IMR-90 (cell line): ENCODE measurements around the gene PPM1A. TPM values are rescaled to one million over a fixed set of nuclear protein-coding genes. Genes with fewer than 3 reads are reported as not detected.

Source experiments
- ATAC-seq: fragments of 200-7000 bp; cut with Tn5 transposase; 2 replicates; pipeline ENCODE4 v1.9.1; 2020; ENCODE audit warnings: low read depth, mild to moderate bottlenecking, moderate library complexity
- BruUV-seq: library from RNA; stranded (reverse); fragments of 400-500 nt; replicated peaks from 2 replicates; lab custom pipeline; 2021; lab: Mats Ljungman, UMichigan
- CTCF ChIA-PET: fragments of 300-600 bp; formaldehyde crosslinking; extraction: SDS; loops from one replicate; lab custom pipeline; 2021; ENCODE audit warnings: antibody characterized with exemption; lab: Yijun Ruan, JAX
- POLR2A ChIA-PET: fragments of 300-600 bp; sonication (Branson Sonifier 250); formaldehyde crosslinking; loops from one replicate; lab custom pipeline; 2022; ENCODE audit warnings: antibody characterized with exemption; ENCODE audit not compliant: unreplicated experiment; lab: Charles Lee
- DNase-seq: peaks from one replicate; pipeline ENCODE4 v3.0.0; 2013
- H2AFZ ChIP-seq: replicated peaks from 2 replicates; pipeline ENCODE3; 2013; ENCODE audit warnings: low read length, mild to moderate bottlenecking; ENCODE audit not compliant: poor library complexity
- H2AK5ac ChIP-seq: 2 replicates; pipeline ENCODE4 v1.6.1; 2013; ENCODE audit warnings: low read depth, low read length, inconsistent platforms
- H2AK9ac ChIP-seq: replicated peaks from 2 replicates; pipeline ENCODE3; 2013; ENCODE audit warnings: mild to moderate bottlenecking, low read depth, low read length, moderate library complexity; ENCODE audit not compliant: poor library complexity
- H2BK120ac ChIP-seq: 2 replicates; pipeline ENCODE4 v1.6.1; 2013; ENCODE audit warnings: low read depth, low read length, inconsistent platforms
- H2BK15ac ChIP-seq: 3 replicates; pipeline ENCODE4 v1.6.1; 2013; ENCODE audit warnings: low read depth, low read length, inconsistent platforms
- H2BK20ac ChIP-seq: 2 replicates; pipeline ENCODE4 v1.6.1; 2013; ENCODE audit warnings: low read depth, mild to moderate bottlenecking, inconsistent platforms, low read length, moderate library complexity
- H2BK5ac ChIP-seq: 2 replicates; pipeline ENCODE4 v1.6.1; 2013; ENCODE audit warnings: mild to moderate bottlenecking, low read depth, low read length, inconsistent platforms; ENCODE audit not compliant: poor library complexity, severe bottlenecking
- H3K14ac ChIP-seq: replicated peaks from 2 replicates; pipeline ENCODE4 v1.6.1; 2013; ENCODE audit warnings: low read depth, low read length, inconsistent platforms
- H3K18ac ChIP-seq: 2 replicates; pipeline ENCODE4 v1.6.1; 2013; ENCODE audit warnings: low read depth, low read length, control low read depth
- H3K23ac ChIP-seq: 2 replicates; pipeline ENCODE4 v1.6.1; 2013; ENCODE audit warnings: low read depth, low read length, inconsistent platforms
- H3K27ac ChIP-seq: 2 replicates; pipeline ENCODE4 v1.5.1; 2013; ENCODE audit warnings: mild to moderate bottlenecking, control low read depth, low read length; ENCODE audit not compliant: insufficient read depth
- H3K27me3 ChIP-seq: 2 replicates; pipeline ENCODE4 v1.6.1; 2013; ENCODE audit warnings: low read length; ENCODE audit not compliant: control insufficient read depth, insufficient read depth
- H3K36me3 ChIP-seq: 2 replicates; pipeline ENCODE4 v1.6.1; 2013; ENCODE audit warnings: low read length, mixed read lengths; ENCODE audit not compliant: control insufficient read depth, insufficient read depth
- H3K4ac ChIP-seq: 2 replicates; pipeline ENCODE4 v1.6.1; 2013; ENCODE audit warnings: low read depth, low read length, inconsistent platforms
- H3K4me1 ChIP-seq: 2 replicates; pipeline ENCODE4 v1.6.1; 2013; ENCODE audit warnings: low read length, mixed read lengths; ENCODE audit not compliant: control insufficient read depth, insufficient read depth
- H3K4me2 ChIP-seq: 2 replicates; pipeline ENCODE4 v1.6.1; 2013; ENCODE audit warnings: low read depth, mild to moderate bottlenecking, control low read depth, low read length, moderate library complexity
- H3K4me3 ChIP-seq: 2 replicates; pipeline ENCODE4 v1.5.1; 2013; ENCODE audit warnings: low read depth, mild to moderate bottlenecking, control low read depth, low read length, moderate library complexity; ENCODE audit not compliant: insufficient read depth
- H3K56ac ChIP-seq: 2 replicates; pipeline ENCODE4 v1.6.1; 2013; ENCODE audit warnings: low read length, inconsistent platforms; ENCODE audit not compliant: insufficient read depth; ENCODE audit errors: extremely low read depth
- H3K79me1 ChIP-seq, 2 experiments: 2 replicates each; pipeline ENCODE4 v1.6.1; 2013; ENCODE audit warnings: low read length in 2 of 2, inconsistent platforms in 1 of 2, low read depth in 1 of 2
- H3K9ac ChIP-seq: 2 replicates; pipeline ENCODE4 v1.6.1; 2013; ENCODE audit warnings: low read depth, low read length, control low read depth
- H3K9me1 ChIP-seq: 2 replicates; pipeline ENCODE4 v1.6.1; 2013; ENCODE audit warnings: low read length, inconsistent platforms; ENCODE audit not compliant: insufficient read depth
- H3K9me3 ChIP-seq: 2 replicates; pipeline ENCODE4 v1.6.1; 2013; ENCODE audit warnings: low read length; ENCODE audit not compliant: control insufficient read depth, insufficient read depth
- H4K20me1 ChIP-seq: 2 replicates; pipeline ENCODE4 v1.6.1; 2013; ENCODE audit warnings: low read length, inconsistent platforms; ENCODE audit not compliant: insufficient read depth
- H4K5ac ChIP-seq: 2 replicates; pipeline ENCODE4 v1.6.1; 2013; ENCODE audit warnings: mild to moderate bottlenecking, low read depth, low read length, control low read depth
- H4K8ac ChIP-seq, 2 experiments: 2 replicates each; pipeline ENCODE4 v1.6.1; 2013; ENCODE audit warnings: low read depth in 2 of 2, low read length in 2 of 2, control low read depth in 1 of 2, inconsistent platforms in 1 of 2
- H4K91ac ChIP-seq: 2 replicates; pipeline ENCODE4 v1.6.1; 2013; ENCODE audit warnings: low read depth, low read length, inconsistent platforms; ENCODE audit not compliant: insufficient read depth
- CEBPB ChIP-seq: IDR thresholded peaks from 2 replicates; pipeline ENCODE4 v1.6.1; 2012; ENCODE audit warnings: low read depth, low read length, improper control_type of control experiment
- MAFK ChIP-seq: IDR thresholded peaks from 2 replicates; pipeline ENCODE4 v1.6.1; 2012; ENCODE audit warnings: low read depth, low read length, improper control_type of control experiment
- WGBS, 2 experiments: methylation state at CpG; one replicate each; pipeline versions ENCODE4 v1.1.5 to v1.1.7; 2013; ENCODE audit warnings: missing lambda C conversion rate in 2 of 2; ENCODE audit not compliant: insufficient read length in 1 of 2; ENCODE audit errors: extremely low coverage in 2 of 2; 5-methylcytosine and 5-hydroxymethylcytosine counted together
- dilution Hi-C: fragments of 300-500 bp; cut with HindIII; formaldehyde crosslinking; loops from one replicate; pipeline ENCODE4 v1.14.3; 2018; ENCODE audit warnings: low sequenced_read_pairs; ENCODE audit not compliant: unreplicated experiment
- in situ Hi-C: fragments of 300-500 bp; cut with MboI; formaldehyde crosslinking; loops from 3 replicates; pipeline ENCODE4 v1.14.3; 2019; ENCODE audit warnings: low sequenced_read_pairs, inconsistent platforms, mixed read lengths
- intact Hi-C: fragments of 100-400 bp; cut with micrococcal nuclease; formaldehyde crosslinking; loops from 2 replicates; pipeline ENCODE4 v1.10.0; 2022
- polyA plus RNA-seq, 3 experiments: library from polyadenylated mRNA; depleted of rRNA; stranded (reverse); fragments of >200 nt; gene quantifications; 2 replicates each; pipeline ENCODE4 v1.2.3, GENCODE V29; 2012; ENCODE audit warnings: low replicate concordance in 1 of 3
- total RNA-seq: library from RNA; depleted of rRNA; stranded (reverse); fragments of >200 nt; gene quantifications from 2 replicates; pipeline ENCODE4 v1.2.3, GENCODE V29; 2012

PPM1A gene
- total and polyA plus RNA-seq, 2 of the 4 experiments (the other 2 are of a cell fraction): 14.3 to 15.1 TPM

DNA sequence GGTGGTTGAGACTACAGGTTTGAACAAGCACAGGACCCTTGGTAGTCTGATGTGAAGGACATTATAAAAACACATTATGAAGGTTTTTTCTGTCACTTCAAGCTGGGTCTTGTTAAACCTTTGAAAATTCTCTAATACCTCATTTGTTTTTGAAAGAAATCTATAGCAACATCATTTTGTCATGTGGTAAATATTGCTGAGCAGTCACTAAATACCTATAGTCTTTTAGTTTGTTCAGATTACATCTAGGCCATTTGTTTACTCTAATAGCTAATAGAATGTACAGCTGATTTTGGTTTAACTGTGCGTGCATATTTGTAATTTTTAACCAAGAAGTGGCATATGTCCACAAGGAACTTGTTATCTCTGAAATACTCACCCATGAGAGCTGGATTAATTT lies 2.9 kb downstream of the PPM1A start:
- no peak overlapping the region for H2AK5ac ChIP-seq
- TSS peak; percentile 24 for BruUV-seq
- in situ Hi-C loops: no loop called here

More for the DNA sequence above, 2.9 kb downstream of the PPM1A start:
- Histone ChIP-seq H2AFZ (no peak overlapping the region), H2BK15ac (no peak overlapping the region), H3K4me2 (peak overlapping the region; percentile 43), H3K36me3 (no peaks in the 10 kb centered on the region), H4K8ac (no peak overlapping the region), H3K4me1 (peaks cover 4% of the 10 kb centered on the region), H3K18ac (no peak overlapping the region), H3K23ac (no peak overlapping the region), H2AK9ac (no peak overlapping the region), H3K79me1 (peaks cover 14 to 37% of the 10 kb centered on the region in 2 experiments; a peak in 3 of 4 replicates), H3K14ac (no peak overlapping the region), H3K27me3 (no peaks in the 10 kb centered on the region), H3K4me3 (no peak overlapping the region), H3K4ac (no peak overlapping the region), H3K56ac (no peak overlapping the region), H3K9me1 (no peaks in the 10 kb centered on the region), H4K5ac (no peak overlapping the region), H2BK5ac (no peak overlapping the region), H3K9ac (no peak overlapping the region), H3K27ac (no peak overlapping the region), H3K9me3 (no peaks in the 10 kb centered on the region), H4K20me1 (peaks cover 46% of the 10 kb centered on the region), H2BK20ac (no peak overlapping the region), H4K91ac (no peak overlapping the region), H2BK120ac (no peak overlapping the region)
- no CpG with 5 or more reads among the region's 1 CpG for WGBS, 2 experiments
- ATAC-seq: no peak
- ChIA-PET CTCF (no interaction called here), POLR2A (no interaction called here)
- no peak for DNase-seq
- intact Hi-C loops: loop anchor here (2.0 to 5.0 kb wide), 3 partner anchors 35 to 1035 kb away; no protein-coding TSS in a partner anchor
- dilution Hi-C loops: no loop called here
- TF ChIP-seq CEBPB (no peak), MAFK (peak; percentile 59)
